Erythroblast (primary cell): Measurements from ENCODE around the gene CCDC8.

Source experiments
- DNase-seq, 2 experiments: peaks; one replicate each; lab custom pipeline; 2025; lab: John Stamatoyannopoulos, UW
- GATA1 ChIP-seq: IDR thresholded peaks from 2 replicates; pipeline ENCODE4 v1.6.1; 2011; ENCODE audit warnings: low read depth, mild to moderate bottlenecking, control low read depth, low read length, moderate library complexity
- POLR2A ChIP-seq: IDR thresholded peaks from 2 replicates; pipeline ENCODE4 v1.6.1; 2011; ENCODE audit warnings: mild to moderate bottlenecking, low read length

CCDC8 gene

GRCh38 chr19:46394402-46394797 is 19.0 kb downstream of the CCDC8 start:
- DNase-seq = no peak

GRCh38 chr19:46393456-46394401 is 19.6 kb downstream of the CCDC8 start:
- TF ChIP-seq GATA1 = no peak
- no peak for TF ChIP-seq POLR2A
- DNase-seq = no peak

More at GRCh38 chr19:46394402-46394797, 19.0 kb downstream of the CCDC8 start:
- TF ChIP-seq GATA1 = no peak
- TF ChIP-seq POLR2A = no peak

- DNase-seq = no peak
- no peak for TF ChIP-seq GATA1
- no peak for TF ChIP-seq POLR2A
These were observed 20.5 kb downstream of the CCDC8 start for GRCh38 chr19:46392837-46393236.

DNA sequence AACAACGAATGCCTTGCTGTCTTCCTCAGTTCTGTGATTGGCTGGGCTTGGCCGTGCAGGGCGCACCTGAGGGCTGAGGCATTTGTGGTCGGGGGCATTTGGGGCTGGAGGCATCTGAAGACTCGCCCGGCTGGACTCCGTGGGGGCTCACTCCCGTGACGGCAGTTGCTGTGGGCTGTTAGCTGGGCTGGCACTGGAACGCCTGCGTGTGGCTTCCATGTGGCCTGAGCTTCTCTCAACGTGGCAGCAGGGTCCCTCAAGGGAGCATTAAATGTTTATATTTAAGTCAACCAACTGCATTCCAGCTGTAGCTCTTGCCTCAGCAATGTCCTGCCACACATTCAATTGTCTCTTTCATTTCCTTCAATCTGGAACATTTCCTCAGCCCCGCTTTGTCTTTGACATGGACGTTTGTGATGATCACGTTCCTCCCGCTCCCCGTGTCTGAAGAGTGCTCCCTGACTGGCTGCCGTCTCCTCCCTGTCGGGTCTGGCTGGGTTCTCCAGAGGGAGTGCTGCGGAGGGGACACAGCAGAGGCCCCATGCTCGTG is 21.0 kb downstream of the CCDC8 start:
- TF ChIP-seq POLR2A (no peak), GATA1 (no peak)
- DNase-seq = no peak

DNA sequence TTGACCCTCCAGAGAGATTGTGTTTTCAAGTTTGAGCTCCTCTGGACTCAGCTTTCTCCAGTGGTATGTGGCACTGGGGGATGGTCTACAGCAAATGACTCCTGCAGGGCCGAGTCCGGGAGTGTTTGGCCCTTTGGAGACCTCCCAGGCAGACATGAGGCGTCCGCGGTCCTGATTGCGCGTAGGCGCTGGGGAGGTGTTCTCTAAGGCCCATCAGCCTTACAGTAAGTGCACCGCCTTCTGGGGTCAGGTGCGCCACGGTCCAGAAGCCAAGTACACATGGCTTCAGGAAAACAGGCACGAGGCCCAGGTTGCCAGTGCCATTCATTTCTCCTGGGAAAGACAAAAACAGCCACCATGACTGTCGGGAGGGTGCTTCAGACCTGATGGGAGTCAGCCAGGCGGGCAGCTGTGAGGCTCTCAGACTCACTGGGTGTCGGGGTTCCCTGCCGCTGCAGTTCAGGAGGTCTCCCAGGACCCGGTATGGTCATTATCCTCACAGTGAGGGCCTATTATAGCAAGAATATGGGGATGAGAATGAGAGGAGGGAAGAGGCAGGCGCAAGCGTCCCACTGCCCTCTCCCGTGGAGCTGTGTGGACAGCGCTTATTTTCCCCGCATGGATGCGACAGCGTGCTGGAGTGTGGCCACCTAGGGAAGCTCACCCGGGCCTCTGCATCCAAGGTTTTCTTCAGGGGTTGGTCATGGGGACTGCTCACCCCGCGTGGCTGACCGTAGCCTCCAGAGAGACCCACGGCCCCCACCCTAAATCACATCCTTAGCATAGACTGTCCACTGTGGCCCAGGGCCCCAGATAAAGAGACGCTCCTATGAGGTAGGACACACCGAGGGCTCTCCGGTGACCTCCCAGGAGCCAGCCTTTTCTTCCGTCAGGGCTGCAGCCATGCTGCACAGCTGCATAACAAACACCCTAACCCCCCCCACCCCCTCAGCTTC is 21.8 kb downstream of the CCDC8 start:
- TF ChIP-seq GATA1 (no peak), POLR2A (no peak)
- DNase-seq = no peak

GRCh38 chr19:46390866-46391265 is 22.5 kb downstream of the CCDC8 start:
- DNase-seq = no peak
- no peak for TF ChIP-seq GATA1
- no peak for TF ChIP-seq POLR2A

DNA sequence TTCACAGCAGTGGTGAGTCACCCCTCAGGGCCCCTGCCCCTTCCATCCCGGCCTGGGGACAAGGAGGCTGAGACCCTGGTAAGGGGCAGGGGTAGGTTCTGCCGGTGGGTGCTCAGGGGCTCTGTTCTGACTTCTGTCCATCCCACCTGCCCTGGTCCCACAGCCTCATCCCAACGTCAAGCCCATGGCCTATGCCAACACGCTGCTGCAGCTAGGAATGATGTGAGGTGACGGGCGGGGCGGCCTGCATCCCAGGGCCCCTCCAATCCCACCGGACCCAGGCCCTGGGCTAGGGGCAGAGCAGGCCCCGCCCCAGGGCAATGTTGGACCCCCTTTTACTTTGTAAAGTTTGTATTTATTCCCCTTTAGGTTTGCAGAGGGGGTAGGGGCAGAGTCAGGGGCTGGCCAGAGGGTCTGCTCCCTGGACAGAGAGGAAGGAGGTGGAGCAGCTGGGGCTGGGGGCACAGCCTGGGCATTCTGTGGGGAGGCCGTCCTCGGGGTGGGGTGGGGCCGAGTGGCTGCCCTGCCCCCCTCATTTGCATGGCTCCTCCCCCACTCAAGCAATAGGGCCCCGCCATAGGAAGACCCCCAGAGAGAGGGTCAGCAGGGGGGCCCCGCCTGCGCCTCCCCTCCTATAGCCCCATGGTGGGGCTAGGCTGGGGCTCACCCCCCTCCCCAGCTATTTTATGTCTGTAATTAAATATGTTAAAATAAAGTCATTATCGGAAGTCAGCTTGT is 23.1 kb downstream of the CCDC8 start:
- DNase-seq = no peak

DNA sequence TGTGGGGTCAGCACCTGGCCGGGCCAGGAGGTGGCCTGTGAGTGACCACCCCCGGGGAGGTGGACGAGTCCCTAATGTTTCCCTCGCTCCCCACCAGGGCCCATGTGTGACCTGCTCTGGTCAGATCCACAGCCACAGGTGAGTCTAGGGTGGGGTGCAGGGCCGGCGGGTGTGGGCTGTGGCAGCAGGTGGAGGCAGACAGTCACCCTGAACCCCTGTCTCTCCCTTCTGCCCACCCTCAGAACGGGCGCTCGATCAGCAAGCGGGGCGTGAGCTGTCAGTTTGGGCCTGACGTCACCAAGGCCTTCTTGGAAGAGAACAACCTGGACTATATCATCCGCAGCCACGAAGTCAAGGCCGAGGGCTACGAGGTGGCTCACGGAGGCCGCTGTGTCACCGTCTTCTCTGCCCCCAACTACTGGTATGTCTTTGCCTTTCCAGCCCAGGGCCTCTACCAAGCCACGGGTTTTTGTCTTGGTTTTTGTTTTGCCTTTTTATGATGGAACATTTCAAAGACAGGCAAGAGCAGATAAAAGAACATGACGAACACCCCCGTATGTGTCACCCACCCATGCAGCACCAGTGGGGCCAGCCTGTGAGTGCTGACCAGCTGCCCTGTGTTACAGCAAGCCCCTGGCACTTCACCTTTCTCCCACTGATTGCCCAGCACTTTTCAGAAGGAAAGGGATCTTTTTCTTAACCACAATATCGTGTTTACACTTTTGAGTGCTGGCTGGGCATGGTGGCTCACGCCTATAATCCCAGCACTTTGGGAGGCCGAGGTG is 24.9 kb downstream of the CCDC8 start:
- no peak for DNase-seq
- TF ChIP-seq GATA1 (no peak), POLR2A (no peak)

More for the DNA sequence above, 23.1 kb downstream of the CCDC8 start:
- TF ChIP-seq POLR2A = no peak
- TF ChIP-seq GATA1 = no peak

DNA sequence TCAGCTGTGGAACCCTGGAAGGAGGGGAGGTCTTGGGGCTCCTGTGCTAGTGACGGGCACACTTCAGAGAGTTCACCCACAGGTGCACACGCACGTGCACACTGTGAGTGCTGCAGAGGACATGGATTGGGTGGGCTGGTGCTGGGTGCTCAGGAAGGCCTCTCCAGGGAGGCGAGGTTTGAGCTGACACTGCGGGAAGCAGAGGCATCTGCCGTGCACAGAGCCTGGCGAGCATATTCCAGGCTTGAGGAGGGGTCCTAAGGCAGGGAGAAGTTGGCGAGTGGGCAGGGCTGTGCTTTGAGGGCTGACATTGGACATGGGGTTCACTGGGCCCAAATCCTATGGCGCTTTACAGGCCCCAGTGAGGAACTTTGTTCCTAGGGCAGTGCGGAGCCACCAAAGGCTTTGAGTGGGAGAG is 25.6 kb downstream of the CCDC8 start:
- no peak for TF ChIP-seq GATA1
- no peak for TF ChIP-seq POLR2A
- no peak for DNase-seq

- TF ChIP-seq GATA1 = no peak
- no peak for TF ChIP-seq POLR2A
- DNase-seq = no peak
These were observed 26.2 kb downstream of the CCDC8 start for GRCh38 chr19:46386996-46387712.

DNA sequence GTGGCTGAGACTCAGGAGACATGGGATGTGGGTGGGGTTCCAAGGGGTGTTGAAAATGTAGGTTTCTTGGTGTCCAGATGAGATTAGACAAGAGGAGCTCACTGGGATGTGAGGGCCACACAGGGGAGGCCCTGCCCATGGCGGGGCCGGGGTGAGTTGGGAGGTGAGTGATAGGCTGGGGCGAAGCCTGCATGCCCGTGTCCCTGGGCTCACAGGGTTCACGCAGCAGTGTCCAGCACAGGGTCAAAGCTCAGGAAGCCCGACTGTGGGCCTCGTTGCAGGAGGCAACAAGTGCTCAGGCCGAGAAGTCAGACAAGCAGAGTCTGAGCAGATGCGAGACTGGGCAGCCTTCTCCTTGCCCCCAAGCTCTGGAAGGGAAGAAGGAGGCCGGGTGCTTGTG is 27.2 kb downstream of the CCDC8 start:
- no peak for DNase-seq
- TF ChIP-seq POLR2A = no peak
- no peak for TF ChIP-seq GATA1
